SH-SY5Y (cell line): ENCODE measurements around the gene PHOSPHO2.

ENCODE experiments used
- GATA2 ChIP-seq: IDR thresholded peaks from 2 replicates; pipeline ENCODE4 v1.6.1; 2011; ENCODE audit warnings: mild to moderate bottlenecking, low read depth, low read length
- GATA3 ChIP-seq: IDR thresholded peaks from 2 replicates; pipeline ENCODE4 v1.6.1; 2011; ENCODE audit warnings: low read depth, mild to moderate bottlenecking, low read length, moderate library complexity

The PHOSPHO2 gene

DNA sequence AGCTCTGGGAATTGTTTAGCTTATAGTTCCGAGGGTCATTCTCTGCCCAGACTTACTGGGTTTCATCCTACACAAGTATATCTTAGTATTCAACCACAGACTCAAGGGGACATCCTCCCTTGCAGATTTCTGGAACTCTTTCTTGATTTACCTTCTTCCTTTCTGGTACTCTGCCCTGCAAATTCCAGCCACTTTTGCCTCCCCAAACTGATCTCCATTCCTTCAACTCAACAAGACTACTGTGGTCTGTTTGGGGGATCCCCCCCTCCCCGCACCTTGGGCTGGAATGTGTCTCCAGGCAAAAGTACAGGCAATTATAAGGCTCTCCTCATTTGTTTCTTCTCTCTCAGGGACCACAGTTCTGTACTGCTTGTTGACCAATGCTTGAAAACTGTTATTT lies 13.4 kb downstream of the PHOSPHO2 start:
- TF ChIP-seq GATA3 (no peak), GATA2 (no peak)

GRCh38 chr2:169709331-169709730 lies 15.1 kb downstream of the PHOSPHO2 start:
- TF ChIP-seq GATA3 (no peak), GATA2 (no peak)

GRCh38 chr2:169709981-169710380 lies 15.7 kb downstream of the PHOSPHO2 start:
- TF ChIP-seq GATA2 (no peak), GATA3 (no peak)

GRCh38 chr2:169711751-169712509 lies 17.7 kb downstream of the PHOSPHO2 start:
- TF ChIP-seq GATA3 = no peak
- TF ChIP-seq GATA2 = no peak

DNA sequence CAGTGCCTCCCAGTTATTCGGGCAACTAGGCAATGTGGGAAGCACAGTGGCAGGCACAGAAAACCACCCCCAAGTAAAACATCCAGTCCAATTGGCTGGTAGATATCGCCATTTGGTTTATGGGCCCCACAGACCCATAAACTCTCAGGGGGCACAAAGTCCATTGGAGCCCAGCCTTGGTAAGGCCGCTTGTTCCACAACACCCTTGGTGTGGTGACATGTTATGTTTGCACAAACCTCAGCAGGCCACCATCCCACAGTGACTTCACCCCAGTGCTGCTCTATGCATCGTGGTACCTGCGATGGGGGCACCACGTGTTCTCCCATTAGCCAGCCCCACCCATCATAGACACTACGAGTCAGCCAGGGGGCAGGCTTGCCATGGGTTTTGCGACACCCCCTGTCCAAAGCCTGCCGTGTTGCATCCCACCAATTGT lies 18.5 kb downstream of the PHOSPHO2 start:
- TF ChIP-seq GATA3 (no peak), GATA2 (no peak)

DNA sequence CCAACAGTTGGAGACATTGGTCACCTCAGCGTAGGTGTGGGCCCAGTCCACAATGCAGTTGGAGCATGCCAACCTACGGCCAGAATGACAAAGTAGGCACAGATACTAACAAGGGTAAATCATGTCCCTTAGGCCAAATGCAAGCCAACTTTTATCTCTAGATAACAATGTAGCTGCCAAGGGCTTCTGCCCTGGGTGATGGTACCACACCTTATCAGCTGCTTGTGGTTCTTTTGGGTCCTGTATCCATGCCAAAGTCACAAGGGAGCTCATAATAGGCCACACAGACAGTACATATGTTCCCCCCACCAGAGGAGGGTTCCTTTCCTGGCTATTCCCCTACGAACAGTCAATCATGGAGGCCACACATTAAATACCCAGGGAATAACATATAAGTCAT lies 19.1 kb downstream of the PHOSPHO2 start:
- TF ChIP-seq GATA2 (no peak), GATA3 (no peak)

GRCh38 chr2:169714699-169715098 lies 20.4 kb downstream of the PHOSPHO2 start:
- TF ChIP-seq GATA2 (peak; percentile 84), GATA3 (peak; percentile 70; the same call in 1 of the 2 replicates)

DNA sequence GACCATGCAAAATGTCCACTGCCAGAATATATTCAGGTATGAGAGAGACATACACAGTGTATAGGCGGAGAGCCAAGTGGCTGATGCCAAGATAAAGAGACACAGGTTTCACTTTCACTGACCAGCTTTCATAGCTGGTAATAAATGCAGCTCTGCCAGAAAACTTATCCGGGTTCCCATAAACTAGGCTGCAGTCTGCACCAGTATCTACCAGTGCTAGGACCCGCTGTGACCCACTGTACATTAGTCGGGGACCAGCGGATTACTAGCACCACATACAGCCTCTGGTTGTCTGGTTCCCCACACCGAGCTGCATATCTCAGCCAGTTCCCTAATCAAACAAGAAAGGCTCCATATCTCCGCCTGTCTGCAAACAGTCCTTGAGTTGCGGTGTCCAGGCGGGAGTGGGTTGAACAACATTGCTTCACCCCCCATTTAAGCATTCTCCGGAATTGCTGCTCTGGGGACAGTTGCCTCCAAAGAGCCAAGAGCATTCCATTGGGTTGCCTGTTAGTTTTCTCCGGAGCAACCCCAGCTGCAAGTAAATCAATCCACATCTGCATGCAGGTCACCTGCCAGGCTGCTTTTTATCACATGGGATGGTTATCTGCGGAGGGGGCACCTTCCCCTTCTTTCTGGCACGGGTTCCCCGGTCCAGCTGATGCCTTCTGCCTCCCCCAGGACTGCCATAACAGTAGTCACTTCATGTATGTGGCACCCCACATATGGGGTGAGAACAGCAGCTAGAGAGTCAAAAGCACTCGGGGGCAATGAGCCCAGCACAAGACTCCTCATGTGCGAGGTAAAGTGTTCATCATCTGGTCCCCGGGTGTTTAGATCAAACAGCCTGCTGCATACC lies 21.3 kb downstream of the PHOSPHO2 start:
- TF ChIP-seq GATA3 (no peak; the same call in 1 of the 2 replicates), GATA2 (peak; percentile 76)

DNA sequence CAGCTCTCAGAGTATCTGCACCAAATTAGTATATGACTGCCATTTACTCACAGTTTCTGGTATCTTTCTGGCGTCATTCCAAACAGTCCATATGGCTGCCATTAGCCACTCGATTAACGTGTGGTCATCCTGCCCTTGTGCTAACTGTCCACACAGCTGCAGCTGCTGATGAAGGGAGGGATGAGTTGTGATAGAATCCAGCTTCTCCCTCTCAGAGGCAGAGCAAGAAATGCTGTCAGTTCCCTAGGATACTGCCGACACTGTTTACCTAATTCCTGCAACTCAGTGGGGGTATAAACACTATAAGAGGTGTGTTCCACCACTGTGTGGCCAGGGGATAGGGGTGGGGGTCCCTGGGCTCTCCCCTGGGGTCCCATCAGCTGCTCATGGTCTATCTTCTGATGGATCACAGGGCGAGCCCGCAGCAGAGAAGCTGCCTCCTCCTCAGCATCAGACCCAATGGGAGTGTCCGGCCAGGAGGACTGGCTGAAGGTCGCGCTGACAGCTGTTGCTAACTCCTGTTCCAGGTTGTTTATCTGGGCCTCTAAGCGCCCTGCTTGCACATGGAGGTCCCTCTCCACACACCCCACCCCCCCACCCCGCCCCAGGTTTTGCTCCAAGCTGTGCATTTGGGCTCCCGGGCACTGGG lies 22.1 kb downstream of the PHOSPHO2 start:
- TF ChIP-seq GATA3 (no peak), GATA2 (peak; percentile 62)

DNA sequence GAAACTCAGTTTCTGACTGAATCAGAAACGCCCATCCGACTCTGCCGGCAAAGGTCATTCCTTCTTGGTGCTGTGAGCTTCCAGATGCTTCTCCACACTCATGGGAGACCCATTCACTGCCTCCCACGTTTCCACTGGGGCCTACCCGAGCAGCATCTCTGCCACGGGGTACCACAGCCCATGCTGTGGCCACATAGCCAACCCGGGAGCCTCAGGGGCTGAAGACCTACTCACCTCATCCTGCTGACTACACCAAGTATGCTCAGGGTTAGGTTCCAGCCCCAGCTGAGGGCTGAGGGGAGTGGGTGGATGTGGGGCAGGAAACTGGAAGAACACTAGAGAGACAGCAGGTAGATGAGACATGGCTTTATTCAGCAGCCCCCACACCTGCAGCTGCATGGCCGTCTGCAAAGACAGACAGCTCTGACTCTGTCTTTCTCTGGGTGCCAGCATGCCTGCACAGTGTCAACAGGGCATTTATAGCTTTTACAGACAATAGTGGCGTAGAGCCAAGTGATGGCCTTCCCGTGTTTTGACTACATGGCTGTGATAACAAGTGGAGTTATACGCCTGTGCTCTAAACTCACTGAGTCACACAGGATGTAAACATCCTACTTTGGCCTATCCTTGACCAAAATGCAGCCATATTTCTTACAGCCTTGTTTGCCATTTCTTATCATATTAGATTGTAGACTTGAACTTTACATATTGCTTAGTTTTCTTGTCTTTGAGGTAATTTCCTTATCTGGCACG lies 22.8 kb downstream of the PHOSPHO2 start:
- TF ChIP-seq GATA3 (no peak), GATA2 (peak; percentile 50; the same call in 1 of the 2 replicates)

- no peak for TF ChIP-seq GATA3
- TF ChIP-seq GATA2 = no peak
Observed at GRCh38 chr2:169717691-169718063, 23.4 kb downstream of the PHOSPHO2 start.

DNA sequence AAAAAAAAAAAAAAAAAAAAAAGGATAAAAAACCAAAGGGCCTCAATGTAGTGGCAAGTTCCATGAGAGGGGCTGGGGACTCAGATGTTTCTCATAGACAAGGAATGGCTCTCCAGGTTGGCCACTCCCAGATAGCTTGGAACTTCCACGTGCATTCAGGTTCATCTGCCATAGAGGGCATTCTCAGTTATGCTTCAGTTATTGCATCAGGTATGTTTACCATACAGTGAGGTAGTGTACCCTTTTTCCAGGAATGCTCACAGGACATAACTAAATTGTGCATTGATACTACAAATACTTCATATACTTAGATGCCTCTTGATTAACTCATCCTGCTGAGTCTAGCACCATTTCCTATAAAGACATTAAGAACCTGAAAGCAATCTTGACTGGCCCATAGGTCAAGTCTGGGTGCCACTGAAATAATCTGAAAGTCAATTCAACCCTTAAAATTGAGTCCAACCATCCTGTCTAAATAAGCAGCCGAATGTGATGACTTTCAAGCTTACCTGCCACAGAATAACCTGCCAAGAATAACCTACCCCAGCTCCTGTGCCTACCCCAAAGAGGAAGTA lies 24.7 kb downstream of the PHOSPHO2 start:
- TF ChIP-seq GATA2 (no peak), GATA3 (no peak)

- no peak for TF ChIP-seq GATA2
- no peak for TF ChIP-seq GATA3
Observed at GRCh38 chr2:169721016-169721415, 26.7 kb downstream of the PHOSPHO2 start.
